K562 (cell line): Measurements from ENCODE around the gene CPED1. TPM values are rescaled to one million over a fixed set of nuclear protein-coding genes. Genes with fewer than 3 reads are reported as not detected.

Experiments used
- ARNT ChIP-seq, 2 experiments: fragments of 450-650 bp; IDR thresholded peaks; 2 replicates each; pipeline ENCODE4 v1.6.1; 2016; ENCODE audit warnings: mild to moderate bottlenecking in 1 of 2
- IRF2 ChIP-seq: sonication (generic); formaldehyde crosslinking; IDR thresholded peaks from 2 replicates; pipeline ENCODE4 v1.8.1; 2022; ENCODE audit warnings: mild to moderate bottlenecking, missing genetic modification reagents
- KAT2B ChIP-seq: IDR thresholded peaks from one replicate; pipeline ENCODE4 v1.6.1; 2012; ENCODE audit warnings: low read depth, mild to moderate bottlenecking, control low read depth, inconsistent platforms, low read length, moderate library complexity
- KLF16 ChIP-seq: IDR thresholded peaks from 2 replicates; pipeline ENCODE4 v1.6.1; 2016; ENCODE audit warnings: antibody characterized with exemption
- MAZ ChIP-seq, 2 experiments: fragments of 450-650 bp in 1 of 2; sonication (generic) in 1 of 2; formaldehyde crosslinking; IDR thresholded peaks in 1 of 2; conservative IDR thresholded peaks in 1 of 2; 2 replicates each; pipeline versions ENCODE4 v1.4.0 to v1.5.0; 2020; ENCODE audit warnings: mild to moderate bottlenecking in 1 of 2, missing genetic modification reagents in 1 of 2
- MCM5 ChIP-seq: fragments of 450-650 bp; IDR thresholded peaks from 2 replicates; pipeline ENCODE4 v1.6.1; 2016; ENCODE audit warnings: low read depth
- NFIC ChIP-seq: fragments of 450-650 bp; IDR thresholded peaks from 2 replicates; pipeline ENCODE4 v1.6.1; 2017; ENCODE audit warnings: mild to moderate bottlenecking, inconsistent platforms
- NFRKB ChIP-seq: fragments of 450-650 bp; IDR thresholded peaks from 2 replicates; pipeline ENCODE4 v1.6.1; 2016; ENCODE audit warnings: low read depth
- PHTF2 ChIP-seq: fragments of 250-450 bp; sonication (Bioruptor Pico); IDR thresholded peaks from 2 replicates; pipeline ENCODE4 v1.5.0; 2021; ENCODE audit warnings: mild to moderate bottlenecking
- PPARD ChIP-seq: fragments of 250-450 bp; sonication (Bioruptor Pico); IDR thresholded peaks from 2 replicates; pipeline ENCODE4 v1.8.0; 2022; ENCODE audit warnings: inconsistent platforms, mild to moderate bottlenecking, moderate library complexity
- RAD51 ChIP-seq: fragments of 450-650 bp; IDR thresholded peaks from 2 replicates; pipeline ENCODE4 v1.7.1; 2016; ENCODE audit warnings: low read depth, mild to moderate bottlenecking, borderline replicate concordance
- SNRNP70 ChIP-seq: fragments of 200-400 bp; formaldehyde crosslinking; optimal IDR thresholded peaks from 2 replicates; pipeline ENCODE3; 2017; ENCODE audit warnings: low read depth, low read length
- SOX6 ChIP-seq: fragments of 450-650 bp; IDR thresholded peaks from 2 replicates; pipeline ENCODE4 v1.6.1; 2014; ENCODE audit warnings: mild to moderate bottlenecking
- SPI1 ChIP-seq: IDR thresholded peaks from 2 replicates; pipeline ENCODE4 v1.6.1; 2011; ENCODE audit warnings: low read depth, low read length, control low read depth, borderline replicate concordance
- ZBTB17 ChIP-seq: fragments of 450-650 bp; formaldehyde crosslinking; IDR thresholded peaks from 2 replicates; pipeline ENCODE4 v1.4.0; 2020; ENCODE audit warnings: mild to moderate bottlenecking
- ZNF184 ChIP-seq: sonication (generic); formaldehyde crosslinking; IDR thresholded peaks from 2 replicates; pipeline ENCODE4 v1.5.0; 2020; ENCODE audit warnings: missing genetic modification reagents
- ZNF232 ChIP-seq: sonication (generic); formaldehyde crosslinking; IDR thresholded peaks from 2 replicates; pipeline ENCODE4 v1.8.0; 2022; ENCODE audit warnings: mild to moderate bottlenecking, missing genetic modification reagents
- ZSCAN32 ChIP-seq: fragments of 450-650 bp; formaldehyde crosslinking; IDR thresholded peaks from 2 replicates; pipeline ENCODE4 v1.4.0; 2020; ENCODE audit warnings: mild to moderate bottlenecking, moderate library complexity
- polyA plus RNA-seq, 8 experiments: library from polyadenylated mRNA; depleted of rRNA in 4 of 8; stranded (reverse) in 5 of 8; unstranded in 3 of 8; fragments of >200 nt; fragmentation: Nextera tagmentation in 2 of 8; fragmentation: Illumina TruSeq in 1 of 8; extraction: Ambion mirVana in 2 of 8; extraction: Trizol in 1 of 8; gene quantifications; 2 replicates each; pipeline versions ENCODE4 v1.2.1 to v1.2.3, GENCODE V29; 2011 to 2014; ENCODE audit warnings: inconsistent platforms in 1 of 8, missing spikeins in 1 of 8
- total RNA-seq, 7 experiments: library from RNA; depleted of rRNA in 6 of 7; stranded (reverse); fragments of >200 nt in 6 of 7; fragmentation: Illumina TruSeq in 2 of 7; extraction: Trizol in 2 of 7; gene quantifications; 2 replicates each; pipeline versions ENCODE4 v1.2.1 to v1.2.3, GENCODE V29; 2011 to 2021; ENCODE audit warnings: low replicate concordance in 1 of 7
- TF ChIP-seq, protein P1 (sequence below), 2 experiments: fragments of 250-450 bp in 1 of 2; fragments of 450-650 bp in 1 of 2; sonication (Bioruptor Pico) in 1 of 2; IDR thresholded peaks; 2 replicates each; pipeline versions ENCODE4 v1.6.1 to v1.8.0; 2016 to 2021; ENCODE audit warnings: mild to moderate bottlenecking in 2 of 2, moderate library complexity in 2 of 2, missing compliant biosample characterization in 1 of 2, missing genetic modification characterization in 1 of 2
- TF ChIP-seq, protein P2 (sequence below): IDR thresholded peaks from 2 replicates; pipeline ENCODE4 v1.6.1; 2011; ENCODE audit warnings: borderline replicate concordance, low read depth, mild to moderate bottlenecking, moderate library complexity, low read length; ENCODE audit not compliant: insufficient read depth, poor library complexity, severe bottlenecking
- TF ChIP-seq, protein P3 (sequence below), 2 experiments: fragments of 200-800 bp in 1 of 2; sonication (Bioruptor generic) in 1 of 2; sonication (generic) in 1 of 2; formaldehyde crosslinking in 1 of 2; IDR thresholded peaks in 1 of 2; conservative IDR thresholded peaks in 1 of 2; 2 replicates each; pipeline versions ENCODE4 v1.5.0 to v1.6.1; 2016 to 2020; ENCODE audit warnings: missing compliant biosample characterization in 1 of 2, missing genetic modification characterization in 1 of 2, missing genetic modification reagents in 1 of 2
- TF ChIP-seq, protein P4 (sequence below): sonication (generic); formaldehyde crosslinking; IDR thresholded peaks from 2 replicates; pipeline ENCODE4 v1.9.0; 2022; ENCODE audit warnings: mild to moderate bottlenecking, missing genetic modification reagents
- TF ChIP-seq, protein P5 (sequence below): sonication (generic); formaldehyde crosslinking; IDR thresholded peaks from 2 replicates; pipeline ENCODE4 v1.8.0; 2022; ENCODE audit warnings: mild to moderate bottlenecking, missing genetic modification reagents

CPED1 gene
- total and polyA plus RNA-seq, 9 of the 15 experiments (the other 6 are each of a cell fraction or from before 2014, with no cell fraction given), result 195 to 393 (median 290) TPM

DNA sequence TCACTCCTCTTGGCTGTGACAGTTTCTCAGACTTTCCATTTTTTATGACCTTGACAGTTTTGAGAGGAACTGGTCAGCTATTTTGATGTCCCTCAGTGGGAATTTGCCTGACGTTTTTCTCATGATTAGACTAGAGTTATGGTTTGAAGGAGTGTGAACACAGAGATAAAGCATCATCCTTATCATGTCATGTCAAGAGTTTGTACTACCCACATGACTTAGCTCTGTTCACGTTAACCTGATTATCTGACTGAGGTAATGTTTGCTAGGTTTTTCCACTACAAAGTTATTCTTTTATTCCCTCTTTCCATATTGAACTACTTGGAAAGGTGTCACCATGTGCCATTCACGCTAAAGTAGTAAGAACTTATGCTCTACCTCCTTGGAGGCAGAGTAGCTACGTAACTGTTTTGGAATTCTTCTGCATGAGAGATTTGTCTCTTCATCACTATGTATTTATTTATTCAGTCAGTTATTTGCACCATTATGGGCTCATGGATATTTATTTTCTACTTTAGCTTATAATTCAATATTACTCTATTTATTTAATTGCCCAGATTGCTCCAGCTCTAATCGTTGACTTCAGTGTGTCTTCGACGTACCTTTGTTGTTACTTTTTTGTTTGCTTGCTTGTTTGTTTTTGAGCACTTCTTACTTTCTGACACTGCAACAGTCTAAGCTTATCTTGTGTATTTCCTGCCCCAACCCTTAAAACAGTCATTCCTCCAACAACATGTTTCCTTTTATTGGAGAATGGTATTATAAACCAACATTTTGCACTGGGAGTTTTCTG is 50.4 kb downstream of the CPED1 start (continued):
- TF ChIP-seq SOX6 (peak; percentile 98), NFIC (peak; percentile 94), ZSCAN32 (CRISPR knock-in tag) (no peak), MCM5 (no peak), SNRNP70 (no peak), KAT2B (no peak), ARNT (IDR thresholded peaks at IDR 0.05) (peak; percentile 96 to 99), KLF16 (peak; percentile 97), ZNF184 (no peak), PHTF2 (CRISPR knock-in tag) (no peak; the same call in 1 of the 2 replicates), PPARD (no peak), RAD51 (peak; percentile 79), ZNF232 (CRISPR knock-in tag) (no peak), IRF2 (no peak), ZBTB17 (CRISPR knock-in tag) (peak; percentile 83), SPI1 (peak; percentile 93), NFRKB (peak; percentile 70; the same call in 1 of the 2 replicates), MAZ (CRISPR knock-in tag; conservative IDR thresholded peaks at IDR 0.05 in 1 of 2, IDR thresholded peaks at IDR 0.05 in 1 of 2) (peak; percentile 68 to 71)
- TF ChIP-seq, protein P1, sequence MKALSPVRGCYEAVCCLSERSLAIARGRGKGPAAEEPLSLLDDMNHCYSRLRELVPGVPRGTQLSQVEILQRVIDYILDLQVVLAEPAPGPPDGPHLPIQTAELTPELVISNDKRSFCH (CRISPR knock-in tag; IDR thresholded peaks at IDR 0.05), result no peak
- TF ChIP-seq, protein P1 (tag; IDR thresholded peaks at IDR 0.05), result peak; percentile 77
- TF ChIP-seq, protein P2, sequence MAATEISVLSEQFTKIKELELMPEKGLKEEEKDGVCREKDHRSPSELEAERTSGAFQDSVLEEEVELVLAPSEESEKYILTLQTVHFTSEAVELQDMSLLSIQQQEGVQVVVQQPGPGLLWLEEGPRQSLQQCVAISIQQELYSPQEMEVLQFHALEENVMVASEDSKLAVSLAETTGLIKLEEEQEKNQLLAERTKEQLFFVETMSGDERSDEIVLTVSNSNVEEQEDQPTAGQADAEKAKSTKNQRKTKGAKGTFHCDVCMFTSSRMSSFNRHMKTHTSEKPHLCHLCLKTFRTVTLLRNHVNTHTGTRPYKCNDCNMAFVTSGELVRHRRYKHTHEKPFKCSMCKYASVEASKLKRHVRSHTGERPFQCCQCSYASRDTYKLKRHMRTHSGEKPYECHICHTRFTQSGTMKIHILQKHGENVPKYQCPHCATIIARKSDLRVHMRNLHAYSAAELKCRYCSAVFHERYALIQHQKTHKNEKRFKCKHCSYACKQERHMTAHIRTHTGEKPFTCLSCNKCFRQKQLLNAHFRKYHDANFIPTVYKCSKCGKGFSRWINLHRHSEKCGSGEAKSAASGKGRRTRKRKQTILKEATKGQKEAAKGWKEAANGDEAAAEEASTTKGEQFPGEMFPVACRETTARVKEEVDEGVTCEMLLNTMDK, result no peak
- TF ChIP-seq, protein P3, sequence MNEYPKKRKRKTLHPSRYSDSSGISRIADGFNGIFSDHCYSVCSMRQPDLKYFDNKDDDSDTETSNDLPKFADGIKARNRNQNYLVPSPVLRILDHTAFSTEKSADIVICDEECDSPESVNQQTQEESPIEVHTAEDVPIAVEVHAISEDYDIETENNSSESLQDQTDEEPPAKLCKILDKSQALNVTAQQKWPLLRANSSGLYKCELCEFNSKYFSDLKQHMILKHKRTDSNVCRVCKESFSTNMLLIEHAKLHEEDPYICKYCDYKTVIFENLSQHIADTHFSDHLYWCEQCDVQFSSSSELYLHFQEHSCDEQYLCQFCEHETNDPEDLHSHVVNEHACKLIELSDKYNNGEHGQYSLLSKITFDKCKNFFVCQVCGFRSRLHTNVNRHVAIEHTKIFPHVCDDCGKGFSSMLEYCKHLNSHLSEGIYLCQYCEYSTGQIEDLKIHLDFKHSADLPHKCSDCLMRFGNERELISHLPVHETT (CRISPR knock-in tag; conservative IDR thresholded peaks at IDR 0.05 in 1 of 2, IDR thresholded peaks at IDR 0.05 in 1 of 2), result peak in 1 of 2 experiments; percentile 95; a peak in 2 of 4 replicates
- TF ChIP-seq, protein P4, sequence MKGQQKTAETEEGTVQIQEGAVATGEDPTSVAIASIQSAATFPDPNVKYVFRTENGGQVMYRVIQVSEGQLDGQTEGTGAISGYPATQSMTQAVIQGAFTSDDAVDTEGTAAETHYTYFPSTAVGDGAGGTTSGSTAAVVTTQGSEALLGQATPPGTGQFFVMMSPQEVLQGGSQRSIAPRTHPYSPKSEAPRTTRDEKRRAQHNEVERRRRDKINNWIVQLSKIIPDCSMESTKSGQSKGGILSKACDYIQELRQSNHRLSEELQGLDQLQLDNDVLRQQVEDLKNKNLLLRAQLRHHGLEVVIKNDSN (CRISPR knock-in tag), result no peak
- TF ChIP-seq, protein P5, sequence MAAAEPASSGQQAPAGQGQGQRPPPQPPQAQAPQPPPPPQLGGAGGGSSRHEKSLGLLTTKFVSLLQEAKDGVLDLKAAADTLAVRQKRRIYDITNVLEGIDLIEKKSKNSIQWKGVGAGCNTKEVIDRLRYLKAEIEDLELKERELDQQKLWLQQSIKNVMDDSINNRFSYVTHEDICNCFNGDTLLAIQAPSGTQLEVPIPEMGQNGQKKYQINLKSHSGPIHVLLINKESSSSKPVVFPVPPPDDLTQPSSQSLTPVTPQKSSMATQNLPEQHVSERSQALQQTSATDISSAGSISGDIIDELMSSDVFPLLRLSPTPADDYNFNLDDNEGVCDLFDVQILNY (CRISPR knock-in tag), result no peak
